Esophagus muscularis mucosa (tissue), 4 donors: ENCODE results near the gene IWS1.

Experiments
- EP300 ChIP-seq: sonication (generic); formaldehyde crosslinking; IDR thresholded peaks from one replicate; pipeline ENCODE4 v1.6.1; 2017; ENCODE audit warnings: antibody characterized with exemption
- POLR2AphosphoS5 ChIP-seq, 2 donors: sonication (generic); formaldehyde crosslinking; IDR thresholded peaks; one replicate each; pipeline ENCODE4 v1.6.1; 2017; ENCODE audit warnings: antibody characterized with exemption in 2 of 2
- TF ChIP-seq, protein P1 (sequence below), 3 experiments: fragments of 200-600 bp in 2 of 3; fragments of 450-650 bp in 1 of 3; sonication (generic) in 2 of 3; IDR thresholded peaks; one replicate each; pipeline ENCODE4 v1.5.1; 2017 to 2019; ENCODE audit warnings: antibody characterized with exemption in 3 of 3, mild to moderate bottlenecking in 2 of 3, moderate library complexity in 1 of 3

DNA sequence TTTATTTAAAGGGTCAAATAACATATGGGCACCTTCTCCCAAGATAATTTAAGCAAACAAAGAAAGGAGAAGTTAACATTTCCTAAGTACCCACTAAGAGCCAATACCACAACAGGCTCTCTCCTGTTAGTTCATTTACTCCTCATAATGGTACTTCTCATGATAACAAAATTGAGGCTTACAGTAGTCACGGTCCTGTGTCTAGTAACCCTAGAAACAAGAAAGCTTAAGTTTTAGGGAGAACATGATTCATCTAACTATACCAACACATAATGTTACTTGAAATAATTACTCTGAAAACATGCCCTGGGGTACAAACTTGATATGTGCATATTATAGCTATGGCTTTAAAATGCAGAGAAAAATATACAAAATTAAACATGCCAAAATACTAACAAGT is 19.8 kb downstream of the IWS1 start:
- TF ChIP-seq POLR2AphosphoS5 (IDR thresholded peaks at IDR 0.05), result no peak
- no peak for TF ChIP-seq EP300
- TF ChIP-seq, protein P1, sequence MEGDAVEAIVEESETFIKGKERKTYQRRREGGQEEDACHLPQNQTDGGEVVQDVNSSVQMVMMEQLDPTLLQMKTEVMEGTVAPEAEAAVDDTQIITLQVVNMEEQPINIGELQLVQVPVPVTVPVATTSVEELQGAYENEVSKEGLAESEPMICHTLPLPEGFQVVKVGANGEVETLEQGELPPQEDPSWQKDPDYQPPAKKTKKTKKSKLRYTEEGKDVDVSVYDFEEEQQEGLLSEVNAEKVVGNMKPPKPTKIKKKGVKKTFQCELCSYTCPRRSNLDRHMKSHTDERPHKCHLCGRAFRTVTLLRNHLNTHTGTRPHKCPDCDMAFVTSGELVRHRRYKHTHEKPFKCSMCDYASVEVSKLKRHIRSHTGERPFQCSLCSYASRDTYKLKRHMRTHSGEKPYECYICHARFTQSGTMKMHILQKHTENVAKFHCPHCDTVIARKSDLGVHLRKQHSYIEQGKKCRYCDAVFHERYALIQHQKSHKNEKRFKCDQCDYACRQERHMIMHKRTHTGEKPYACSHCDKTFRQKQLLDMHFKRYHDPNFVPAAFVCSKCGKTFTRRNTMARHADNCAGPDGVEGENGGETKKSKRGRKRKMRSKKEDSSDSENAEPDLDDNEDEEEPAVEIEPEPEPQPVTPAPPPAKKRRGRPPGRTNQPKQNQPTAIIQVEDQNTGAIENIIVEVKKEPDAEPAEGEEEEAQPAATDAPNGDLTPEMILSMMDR (IDR thresholded peaks at IDR 0.05), result no peak
